GM12874 (cell line): ENCODE measurements around the gene TRIOBP.
A peak's percentile ranks its signal among the peaks of the same experiment; 100 is the strongest.

Experiments used
- CTCF ChIP-seq: IDR thresholded peaks from 2 replicates; pipeline ENCODE4 v1.5.1; 2011; ENCODE audit warnings: low read depth, mild to moderate bottlenecking, control low read depth, low read length, moderate library complexity; ENCODE audit not compliant: insufficient read depth

Gene TRIOBP

GRCh38 chr22:37662039-37662438, 34.8 kb upstream of the TRIOBP start:
- TF ChIP-seq CTCF, result no peak

- TF ChIP-seq CTCF, result no peak
Observed at GRCh38 chr22:37663521-37664140, 33.2 kb upstream of the TRIOBP start.

- TF ChIP-seq CTCF, result no peak
Observed at GRCh38 chr22:37664249-37665101, 32.4 kb upstream of the TRIOBP start.

- TF ChIP-seq CTCF, result no peak
Observed at GRCh38 chr22:37665487-37665886, 31.4 kb upstream of the TRIOBP start.

GRCh38 chr22:37669586-37669985, 27.3 kb upstream of the TRIOBP start:
- no peak for TF ChIP-seq CTCF

- peak; percentile 32 for TF ChIP-seq CTCF
Observed at GRCh38 chr22:37672206-37672919, 24.5 kb upstream of the TRIOBP start.

GRCh38 chr22:37672920-37673455, 23.9 kb upstream of the TRIOBP start:
- TF ChIP-seq CTCF, result no peak
